CD4-positive, alpha-beta T cell treated with Interferon alpha-2 for 1 hour (primary cell): ENCODE results near the gene KRT74.

Experiments used
- DNase-seq, 2 donors: peaks; one replicate each; pipeline ENCODE4 v3.0.0-alpha.2; 2020 to 2022

The KRT74 gene

GRCh38 chr12:52518574-52519386 is 54.9 kb downstream of the KRT74 start:
- DNase-seq = no peak

GRCh38 chr12:52517888-52518287 is 55.8 kb downstream of the KRT74 start:
- no peak for DNase-seq

- no peak for DNase-seq
Measured at GRCh38 chr12:52517005-52517835, 56.4 kb downstream of the KRT74 start.

GRCh38 chr12:52515927-52516831 is 57.5 kb downstream of the KRT74 start:
- DNase-seq = no peak
